ENCODE measurements around the gene GRIA1.

The GRIA1 gene

DNA sequence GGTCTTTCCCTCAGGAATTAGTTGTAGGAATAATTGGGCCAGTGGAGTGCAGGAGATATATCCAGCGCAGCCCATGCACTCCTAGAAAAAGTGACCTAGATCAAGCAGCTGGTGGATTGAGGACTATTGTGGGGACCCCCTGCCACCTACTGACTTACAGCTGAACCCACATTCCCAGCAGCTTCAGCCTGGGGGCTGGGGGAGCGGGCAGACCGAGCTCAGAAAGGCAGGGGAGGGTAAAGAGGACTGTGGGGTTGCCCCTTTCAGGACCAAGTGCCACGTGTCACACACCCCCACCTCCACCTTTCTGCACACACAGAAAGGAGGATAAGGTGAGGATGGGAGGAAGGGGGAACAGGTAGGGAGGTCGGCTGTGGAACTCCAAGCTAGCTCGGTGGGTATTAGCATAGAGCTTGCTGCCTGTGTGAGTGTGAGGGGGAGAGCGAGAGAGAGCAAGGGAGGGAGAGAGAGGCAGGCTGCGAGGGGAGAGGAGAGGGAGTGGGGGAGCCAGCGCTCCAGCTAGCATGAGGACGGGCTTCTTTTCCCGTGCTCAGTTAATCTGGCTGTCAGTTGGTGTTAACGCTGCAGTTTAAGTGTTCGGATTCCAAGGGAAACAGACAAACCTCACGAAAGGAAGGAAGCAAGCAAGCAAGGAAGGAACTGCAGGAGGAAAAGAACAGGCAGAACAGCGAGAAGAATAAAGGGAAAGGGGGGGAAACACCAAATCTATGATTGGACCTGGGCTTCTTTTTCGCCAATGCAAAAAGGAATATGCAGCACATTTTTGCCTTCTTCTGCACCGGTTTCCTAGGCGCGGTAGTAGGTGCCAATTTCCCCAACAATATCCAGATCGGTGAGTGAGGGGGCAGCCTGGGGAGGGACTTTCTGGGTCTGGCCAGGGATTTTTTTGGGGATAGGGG lies at the start of gene GRIA1:
TSS of gene GRIA1 (plus strand) at position 553 of the 920 bp plus-strand sequence.
- TF ChIP-seq, protein P1, sequence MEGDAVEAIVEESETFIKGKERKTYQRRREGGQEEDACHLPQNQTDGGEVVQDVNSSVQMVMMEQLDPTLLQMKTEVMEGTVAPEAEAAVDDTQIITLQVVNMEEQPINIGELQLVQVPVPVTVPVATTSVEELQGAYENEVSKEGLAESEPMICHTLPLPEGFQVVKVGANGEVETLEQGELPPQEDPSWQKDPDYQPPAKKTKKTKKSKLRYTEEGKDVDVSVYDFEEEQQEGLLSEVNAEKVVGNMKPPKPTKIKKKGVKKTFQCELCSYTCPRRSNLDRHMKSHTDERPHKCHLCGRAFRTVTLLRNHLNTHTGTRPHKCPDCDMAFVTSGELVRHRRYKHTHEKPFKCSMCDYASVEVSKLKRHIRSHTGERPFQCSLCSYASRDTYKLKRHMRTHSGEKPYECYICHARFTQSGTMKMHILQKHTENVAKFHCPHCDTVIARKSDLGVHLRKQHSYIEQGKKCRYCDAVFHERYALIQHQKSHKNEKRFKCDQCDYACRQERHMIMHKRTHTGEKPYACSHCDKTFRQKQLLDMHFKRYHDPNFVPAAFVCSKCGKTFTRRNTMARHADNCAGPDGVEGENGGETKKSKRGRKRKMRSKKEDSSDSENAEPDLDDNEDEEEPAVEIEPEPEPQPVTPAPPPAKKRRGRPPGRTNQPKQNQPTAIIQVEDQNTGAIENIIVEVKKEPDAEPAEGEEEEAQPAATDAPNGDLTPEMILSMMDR (IDR thresholded peaks at IDR 0.05), result no peak

DNA sequence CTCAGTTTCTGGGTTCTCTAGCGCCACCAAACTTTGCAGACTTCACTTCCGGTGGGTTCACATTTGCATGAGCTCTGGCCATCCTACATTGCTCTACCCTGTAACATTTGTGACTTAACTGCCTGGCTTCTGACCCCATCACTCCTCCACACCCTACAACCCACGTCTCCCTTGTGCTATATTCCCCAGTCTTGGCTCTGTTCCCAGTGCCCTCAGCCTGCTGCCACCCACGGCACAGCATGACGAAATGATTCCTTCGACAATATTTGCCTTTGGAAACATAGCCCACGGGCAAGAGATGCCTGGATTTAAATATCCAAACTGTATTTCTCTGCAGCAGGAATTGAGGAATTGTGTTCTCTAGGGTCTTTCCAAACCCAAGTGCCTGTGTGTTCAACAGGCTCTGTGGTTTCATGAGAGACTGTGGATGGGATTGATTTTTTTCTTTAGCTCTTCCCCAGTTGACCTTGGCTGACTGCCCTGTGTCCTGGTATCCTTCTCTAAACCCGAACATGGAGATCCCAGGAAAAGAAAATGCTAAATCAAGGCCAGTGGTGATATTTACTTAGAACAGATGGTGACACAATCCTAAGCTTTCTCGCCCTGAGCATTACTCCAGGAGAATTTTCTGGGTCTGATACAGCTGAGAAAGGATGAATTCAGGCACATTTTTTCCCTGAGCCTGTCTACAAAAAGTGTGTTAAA lies 44.4 kb upstream of the GRIA1 start:
- TF ChIP-seq, protein P1 (IDR thresholded peaks at IDR 0.05), result no peak

DNA sequence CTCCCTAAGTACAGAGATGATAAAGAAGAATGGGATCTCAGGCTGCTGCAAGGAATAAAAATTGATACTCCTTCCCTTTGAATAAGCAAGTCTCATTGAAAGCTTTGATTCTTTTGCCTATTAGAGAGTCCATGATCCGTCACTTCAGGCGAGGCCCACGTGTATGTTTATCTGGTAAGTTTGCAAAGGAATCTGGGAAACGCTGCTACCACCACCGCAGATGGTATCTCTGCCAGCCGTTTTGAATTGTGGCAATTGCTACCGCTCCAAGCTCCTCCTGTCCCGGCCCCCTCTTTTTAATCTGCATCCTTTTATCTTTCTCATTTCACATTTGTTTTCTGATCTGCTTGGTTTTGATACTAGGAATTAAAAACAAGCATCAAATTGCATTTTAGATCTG lies 42.9 kb upstream of the GRIA1 start:
- TF ChIP-seq, protein P1 (IDR thresholded peaks at IDR 0.05), result no peak

DNA sequence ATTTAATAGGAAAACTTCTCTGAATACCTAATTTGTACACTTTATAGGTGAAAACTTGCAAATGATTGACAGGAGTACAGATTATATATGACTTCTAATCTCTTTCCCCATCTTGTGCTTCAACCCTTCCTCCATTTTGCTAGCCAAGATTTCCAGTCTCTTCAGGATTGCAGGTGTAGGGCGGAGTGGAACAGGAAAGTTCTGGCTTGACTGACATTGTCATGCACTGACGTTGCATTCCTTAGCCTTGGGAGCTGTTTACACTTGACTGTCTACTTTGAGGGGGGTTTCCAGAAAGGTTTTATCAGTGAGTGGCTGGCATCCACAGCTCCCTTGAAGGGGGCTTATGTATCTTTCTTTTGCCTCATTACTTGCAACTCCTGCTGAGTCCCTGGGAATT lies 34.1 kb upstream of the GRIA1 start:
- TF ChIP-seq, protein P1 (IDR thresholded peaks at IDR 0.05), result no peak

DNA sequence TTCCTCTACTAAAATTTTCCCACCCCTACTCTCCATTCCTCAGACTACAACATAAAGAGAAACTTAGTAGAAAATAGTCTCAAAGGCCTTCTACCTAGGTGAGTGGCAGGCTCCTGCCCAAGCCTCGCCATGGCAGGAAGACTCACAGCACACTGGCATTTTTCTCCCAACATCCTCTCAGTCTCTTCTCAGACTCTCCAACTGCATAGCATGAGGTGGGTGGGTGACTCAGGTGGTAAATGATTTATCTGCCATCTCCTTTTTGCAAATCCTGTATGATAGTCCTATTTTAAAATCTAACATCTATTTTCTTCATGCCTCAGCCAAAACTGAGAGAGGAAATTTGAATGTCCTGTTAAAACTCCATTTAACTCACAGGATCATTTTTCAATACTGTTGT lies 33.5 kb upstream of the GRIA1 start:
- TF ChIP-seq, protein P1 (IDR thresholded peaks at IDR 0.05), result no peak

DNA sequence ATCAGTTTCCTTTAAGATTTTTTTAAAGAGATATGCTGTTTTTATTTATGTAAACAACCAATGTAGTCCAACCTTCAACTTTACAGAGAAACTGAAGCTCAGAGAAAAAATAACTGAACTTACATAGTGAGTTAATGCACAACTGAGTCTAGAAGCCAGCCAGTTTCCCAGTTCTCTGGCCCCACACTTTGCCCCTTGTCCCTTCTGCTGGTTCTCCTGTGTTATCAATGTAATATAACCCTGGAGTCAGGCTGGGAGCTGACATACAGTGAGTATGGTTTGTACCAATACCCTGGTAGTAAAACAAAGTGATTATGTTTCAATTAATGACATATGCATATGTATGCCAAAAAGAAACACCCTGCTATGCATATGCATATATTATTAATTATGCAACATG lies 32.2 kb upstream of the GRIA1 start:
- TF ChIP-seq, protein P1 (IDR thresholded peaks at IDR 0.05), result no peak

DNA sequence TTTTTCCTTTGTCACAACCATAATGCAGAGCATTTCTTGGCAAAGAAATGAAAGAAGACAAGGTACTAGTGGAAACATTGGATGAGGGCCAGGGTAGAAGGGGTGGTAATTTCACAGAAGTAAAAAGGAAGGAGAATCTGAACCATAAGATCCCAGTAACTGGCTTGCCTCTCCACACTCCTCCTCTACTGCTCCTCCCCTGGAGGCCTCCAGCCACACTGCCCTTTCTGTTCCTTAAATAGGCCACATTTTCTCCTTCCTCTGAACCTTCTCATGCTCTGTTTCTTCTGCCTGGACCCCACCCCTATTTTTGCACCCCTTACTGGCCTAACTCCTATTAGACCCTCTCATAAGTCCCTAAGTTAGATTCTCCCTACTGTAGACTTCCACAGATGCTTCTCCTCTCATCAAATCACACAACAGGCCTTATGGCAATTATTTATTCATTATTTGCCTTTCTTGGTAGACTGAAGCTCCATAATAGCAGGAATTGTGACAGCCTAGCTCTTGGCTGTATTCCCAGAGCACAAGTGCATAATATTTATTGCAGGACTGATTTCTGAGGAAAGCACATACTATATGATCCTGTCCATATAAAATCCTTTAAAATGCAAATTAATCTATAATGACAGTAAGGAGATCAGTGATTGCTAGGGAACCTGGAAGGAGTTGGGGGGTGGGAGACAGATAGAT lies 31.3 kb upstream of the GRIA1 start:
- TF ChIP-seq, protein P1 (IDR thresholded peaks at IDR 0.05), result no peak

All from LNCAP (cell line).